Ascending aorta (tissue), 2 donors: Measurements from ENCODE around the gene COX7A2L. TPM values are rescaled to one million over a fixed set of nuclear protein-coding genes. Genes with fewer than 3 reads are reported as not detected.
"Not testable (repeated sequence)": the region's sequence is repeated elsewhere in the genome, so short reads cannot be mapped to it uniquely, and the experiment has no call there.

ENCODE experiments used
- DNase-seq, 2 donors: peaks; one replicate each; pipeline ENCODE4 v3.0.0-alpha.2; 2019; ENCODE audit warnings: low spot score in 2 of 2
- H3K27ac ChIP-seq, 2 donors: fragments of 200-600 bp; sonication (generic); one replicate each; pipeline ENCODE4 v1.5.1; 2016 to 2017; ENCODE audit warnings: mild to moderate bottlenecking in 1 of 2
- H3K27me3 ChIP-seq: fragments of 200-600 bp; sonication (generic); one replicate; pipeline ENCODE4 v1.5.1; 2017
- H3K36me3 ChIP-seq, 2 donors: fragments of 200-600 bp; sonication (generic); one replicate each; pipeline ENCODE4 v1.5.1; 2016
- H3K4me1 ChIP-seq, 2 donors: fragments of 200-600 bp; sonication (generic); one replicate each; pipeline ENCODE4 v1.5.1; 2016 to 2017; ENCODE audit warnings: mild to moderate bottlenecking in 1 of 2
- H3K4me3 ChIP-seq, 2 donors: fragments of 200-600 bp; sonication (generic); one replicate each; pipeline ENCODE4 v1.5.1; 2016 to 2017; ENCODE audit warnings: mild to moderate bottlenecking in 1 of 2
- H3K9me3 ChIP-seq, 2 donors: fragments of 200-600 bp; sonication (generic); one replicate each; pipeline ENCODE4 v1.5.1; 2016
- intact Hi-C: fragments of 100-400 bp; cut with DNase I; formaldehyde crosslinking; loops from one replicate; pipeline ENCODE4 v1.15.1; 2023
- total RNA-seq: library from RNA; depleted of rRNA; stranded (reverse); fragments of >200 nt; gene quantifications from one replicate; pipeline ENCODE4 v1.1.0, GENCODE V29; 2016
- TF ChIP-seq, protein P1 (sequence below), 3 experiments: fragments of 200-600 bp in 2 of 3; fragments of 450-650 bp in 1 of 3; sonication (generic) in 2 of 3; IDR thresholded peaks; one replicate each; pipeline ENCODE4 v1.5.1; 2016 to 2019; ENCODE audit warnings: antibody characterized with exemption in 3 of 3, mild to moderate bottlenecking in 1 of 3, moderate library complexity in 1 of 3

Gene COX7A2L
- total RNA-seq, 1 donor from 2014 or later: 35.2 TPM

DNA sequence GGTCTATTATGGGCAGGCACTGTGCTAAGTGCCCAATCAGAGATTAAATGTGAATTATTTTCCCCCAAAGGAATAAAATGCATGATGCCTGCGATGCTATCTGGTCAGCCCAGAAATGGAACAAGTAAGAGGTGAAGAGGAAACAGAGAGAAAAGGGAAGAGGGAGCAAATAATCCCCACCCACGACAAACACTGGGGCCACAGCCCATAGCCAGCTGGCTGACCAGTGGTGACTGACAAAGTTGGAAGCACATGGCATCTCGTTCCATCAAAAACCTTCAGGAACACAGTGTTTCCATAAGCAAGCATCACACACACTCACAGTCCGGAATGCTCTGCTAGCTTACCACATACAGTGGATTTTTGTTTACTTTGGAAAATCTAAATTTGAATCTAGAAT is 21.1 kb upstream of the COX7A2L start:
- intact Hi-C loops: no loop called here
- no peak overlapping the region for H3K27ac ChIP-seq
- H3K4me3 ChIP-seq: no peak overlapping the region
- DNase-seq: no peak
- H3K9me3 ChIP-seq: no peaks in the 10 kb centered on the region
- H3K36me3 ChIP-seq: no peaks in the 10 kb centered on the region
- H3K4me1 ChIP-seq: no peaks in the 10 kb centered on the region
- H3K27me3 ChIP-seq: no peaks in the 10 kb centered on the region
- TF ChIP-seq, protein P1, sequence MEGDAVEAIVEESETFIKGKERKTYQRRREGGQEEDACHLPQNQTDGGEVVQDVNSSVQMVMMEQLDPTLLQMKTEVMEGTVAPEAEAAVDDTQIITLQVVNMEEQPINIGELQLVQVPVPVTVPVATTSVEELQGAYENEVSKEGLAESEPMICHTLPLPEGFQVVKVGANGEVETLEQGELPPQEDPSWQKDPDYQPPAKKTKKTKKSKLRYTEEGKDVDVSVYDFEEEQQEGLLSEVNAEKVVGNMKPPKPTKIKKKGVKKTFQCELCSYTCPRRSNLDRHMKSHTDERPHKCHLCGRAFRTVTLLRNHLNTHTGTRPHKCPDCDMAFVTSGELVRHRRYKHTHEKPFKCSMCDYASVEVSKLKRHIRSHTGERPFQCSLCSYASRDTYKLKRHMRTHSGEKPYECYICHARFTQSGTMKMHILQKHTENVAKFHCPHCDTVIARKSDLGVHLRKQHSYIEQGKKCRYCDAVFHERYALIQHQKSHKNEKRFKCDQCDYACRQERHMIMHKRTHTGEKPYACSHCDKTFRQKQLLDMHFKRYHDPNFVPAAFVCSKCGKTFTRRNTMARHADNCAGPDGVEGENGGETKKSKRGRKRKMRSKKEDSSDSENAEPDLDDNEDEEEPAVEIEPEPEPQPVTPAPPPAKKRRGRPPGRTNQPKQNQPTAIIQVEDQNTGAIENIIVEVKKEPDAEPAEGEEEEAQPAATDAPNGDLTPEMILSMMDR (IDR thresholded peaks at IDR 0.05): no peak

DNA sequence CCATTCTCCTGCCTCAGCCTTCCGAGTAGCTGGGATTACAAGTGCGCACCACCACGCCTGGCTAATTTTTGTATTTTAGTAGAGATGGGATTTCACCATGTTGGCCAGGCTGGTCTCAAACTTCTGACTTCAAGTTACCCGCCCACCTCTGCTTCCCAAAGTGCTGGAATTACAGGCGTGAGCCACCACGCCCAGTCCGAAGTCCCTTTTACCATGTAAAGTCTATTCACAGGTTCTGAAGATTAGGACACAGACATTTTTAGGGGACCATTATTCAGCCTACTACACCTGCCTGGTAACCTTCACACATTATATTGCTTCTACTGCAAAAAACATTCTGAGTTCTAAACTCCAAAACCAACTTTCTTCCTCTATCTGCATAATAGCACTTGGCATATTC is 19.0 kb upstream of the COX7A2L start:
- H3K27ac ChIP-seq, H3K36me3 ChIP-seq, H3K9me3 ChIP-seq, H3K4me1 ChIP-seq, H3K4me3 ChIP-seq, H3K27me3 ChIP-seq, DNase-seq, intact Hi-C loops: not testable (repeated sequence)

DNA sequence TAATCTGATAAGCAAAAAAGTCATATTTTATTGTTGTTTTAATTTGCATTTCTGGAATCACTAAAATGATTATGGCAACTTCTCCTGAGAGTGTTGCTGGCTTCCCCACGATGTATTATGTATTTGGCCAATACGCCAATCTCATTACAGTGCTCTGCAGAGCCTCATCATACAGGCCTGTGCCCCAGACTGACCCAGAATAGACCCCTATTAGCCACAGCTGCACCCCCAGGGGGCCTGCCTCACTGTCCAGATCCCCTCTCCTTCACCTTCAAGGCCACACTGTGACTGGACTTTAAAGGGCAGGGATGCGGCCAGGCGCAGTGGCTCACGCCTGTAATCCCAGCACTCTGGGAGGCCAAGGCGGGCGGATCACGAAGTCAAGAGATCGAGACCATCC is 17.4 kb upstream of the COX7A2L start:
- Histone ChIP-seq H3K9me3 (no peaks in the 10 kb centered on the region), H3K4me1 (no peaks in the 10 kb centered on the region), H3K4me3 (no peak overlapping the region), H3K27ac (no peak overlapping the region), H3K36me3 (no peaks in the 10 kb centered on the region), H3K27me3 (no peaks in the 10 kb centered on the region)
- no peak for DNase-seq
- TF ChIP-seq, protein P1 (IDR thresholded peaks at IDR 0.05): no peak
- intact Hi-C loops: no loop called here

DNA sequence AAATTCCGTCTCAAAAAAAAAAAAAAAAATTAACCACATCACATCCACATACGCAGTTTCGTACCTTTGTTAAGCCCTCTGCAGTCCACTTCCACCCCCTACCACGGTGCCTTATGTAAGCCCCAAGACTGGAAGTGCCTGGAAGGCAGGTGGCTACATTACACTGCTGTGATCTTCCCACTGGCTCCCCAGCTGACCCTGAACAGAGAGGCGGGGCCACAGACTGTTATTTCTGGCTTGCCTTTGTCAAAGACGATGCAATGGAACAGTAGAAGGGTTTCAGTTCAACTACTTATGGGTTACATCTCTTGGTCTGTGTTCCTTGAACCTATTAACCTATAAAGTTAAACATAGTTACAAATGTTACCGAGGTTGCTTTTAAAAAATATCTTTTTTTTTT is 15.7 kb upstream of the COX7A2L start:
- H3K36me3 ChIP-seq: no peaks in the 10 kb centered on the region
- no peak for DNase-seq
- H3K27me3 ChIP-seq: no peaks in the 10 kb centered on the region
- intact Hi-C loops: no loop called here
- H3K9me3 ChIP-seq: no peaks in the 10 kb centered on the region
- no peak overlapping the region for H3K27ac ChIP-seq
- TF ChIP-seq, protein P1 (IDR thresholded peaks at IDR 0.05): no peak
- no peak overlapping the region for H3K4me3 ChIP-seq
- no peaks in the 10 kb centered on the region for H3K4me1 ChIP-seq

DNA sequence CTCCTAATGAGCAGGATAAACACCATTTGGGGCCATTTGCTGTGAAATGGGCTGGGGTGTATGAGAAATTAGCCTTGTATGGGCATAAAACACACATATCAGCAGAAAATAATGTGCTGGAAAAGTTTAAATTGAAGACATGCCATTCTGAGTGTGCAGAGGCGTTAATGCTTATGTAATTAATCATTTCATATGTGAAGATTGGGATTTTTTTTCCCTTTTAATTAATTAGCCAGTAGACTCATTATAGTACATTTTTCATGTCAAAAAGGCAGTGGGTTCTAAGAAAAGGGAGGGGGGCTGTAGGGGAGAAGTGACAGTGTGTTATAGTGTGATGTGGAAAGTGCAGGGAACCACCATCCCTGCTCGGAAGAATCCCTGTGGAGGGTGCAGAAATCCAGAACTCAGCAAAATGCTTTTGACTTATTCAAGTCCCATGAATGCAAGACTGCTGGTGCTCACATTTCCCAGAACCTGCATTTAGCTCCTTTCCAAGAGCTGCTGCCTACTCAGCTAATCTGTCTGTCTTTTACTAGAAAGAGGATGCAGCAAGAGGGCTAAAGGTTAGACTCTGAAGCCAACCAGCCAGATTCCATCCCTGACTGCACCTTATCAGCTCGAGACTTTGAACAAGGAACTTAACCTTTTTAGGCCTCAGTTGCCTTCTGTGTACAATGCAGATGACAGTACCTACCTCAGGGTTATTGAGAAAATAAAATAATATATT is 11.6 kb upstream of the COX7A2L start:
- no peak overlapping the region for H3K27ac ChIP-seq
- no peaks in the 10 kb centered on the region for H3K4me1 ChIP-seq
- H3K27me3 ChIP-seq: no peaks in the 10 kb centered on the region
- no peak for DNase-seq
- H3K9me3 ChIP-seq: no peaks in the 10 kb centered on the region
- intact Hi-C loops: no loop called here
- H3K4me3 ChIP-seq: no peak overlapping the region
- TF ChIP-seq, protein P1 (IDR thresholded peaks at IDR 0.05): no peak
- H3K36me3 ChIP-seq: no peaks in the 10 kb centered on the region

DNA sequence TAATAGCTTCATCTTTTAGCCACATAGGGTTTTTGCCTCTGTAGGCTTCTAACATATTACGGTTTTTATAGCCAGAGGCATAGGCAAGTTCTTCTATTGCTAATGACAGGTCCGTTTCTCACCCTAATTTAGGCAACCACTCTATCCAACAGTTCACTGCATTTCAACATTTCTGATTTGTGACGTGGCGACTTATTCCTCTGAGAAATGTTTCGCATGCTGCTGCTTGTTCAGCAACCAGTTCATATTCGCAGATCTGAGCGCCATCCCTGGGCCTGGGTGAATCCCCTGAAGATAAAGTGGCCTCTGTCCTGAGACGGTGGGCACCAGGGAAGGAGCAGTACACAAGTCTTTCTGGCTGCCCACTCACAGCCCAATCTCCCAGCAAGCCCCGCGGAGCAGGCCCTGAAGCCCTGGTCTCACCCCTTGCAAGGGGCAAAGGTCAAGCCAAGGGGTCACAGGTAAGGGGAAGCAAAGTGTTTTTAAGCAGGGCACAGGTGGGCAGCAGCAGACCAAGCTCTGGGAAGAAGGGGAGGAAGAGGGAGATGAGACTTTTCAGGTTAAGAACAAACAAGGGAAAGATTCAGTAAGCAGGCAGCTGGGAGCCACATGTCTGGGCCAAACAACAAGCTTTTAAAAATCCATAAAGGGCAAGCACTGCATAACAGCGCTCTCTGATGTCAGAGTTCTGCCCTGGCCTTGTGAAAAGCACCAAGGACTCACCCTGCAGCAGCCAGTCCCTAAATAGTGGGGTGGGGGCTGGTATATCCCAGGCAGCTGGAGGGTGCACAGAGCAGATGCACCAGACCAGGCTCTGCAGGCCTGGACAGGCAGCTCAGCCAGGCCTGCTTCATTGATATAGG is 10.8 kb upstream of the COX7A2L start:
- H3K9me3 ChIP-seq: no peaks in the 10 kb centered on the region
- no peak for DNase-seq
- TF ChIP-seq, protein P1 (IDR thresholded peaks at IDR 0.05): no peak
- intact Hi-C loops: no loop called here
- H3K4me1 ChIP-seq: no peaks in the 10 kb centered on the region
- H3K36me3 ChIP-seq: no peaks in the 10 kb centered on the region
- H3K27me3 ChIP-seq: no peaks in the 10 kb centered on the region
- H3K27ac ChIP-seq: no peak overlapping the region
- no peak overlapping the region for H3K4me3 ChIP-seq
